IMR-90 (cell line): ENCODE measurements around the gene RDH16. TPM values are rescaled to one million over a fixed set of nuclear protein-coding genes. Genes with fewer than 3 reads are reported as not detected.
"Not testable (repeated sequence)": the region's sequence is repeated elsewhere in the genome, so short reads cannot be mapped to it uniquely, and the experiment has no call there.

Experiments
- ATAC-seq: fragments of 200-7000 bp; cut with Tn5 transposase; 2 replicates; pipeline ENCODE4 v1.9.1; 2020; ENCODE audit warnings: low read depth, mild to moderate bottlenecking, moderate library complexity
- BruUV-seq: library from RNA; stranded (reverse); fragments of 400-500 nt; replicated peaks from 2 replicates; lab custom pipeline; 2021; lab: Mats Ljungman, UMichigan
- CTCF ChIA-PET: fragments of 300-600 bp; formaldehyde crosslinking; extraction: SDS; loops from one replicate; lab custom pipeline; 2021; ENCODE audit warnings: antibody characterized with exemption; lab: Yijun Ruan, JAX
- POLR2A ChIA-PET: fragments of 300-600 bp; sonication (Branson Sonifier 250); formaldehyde crosslinking; loops from one replicate; lab custom pipeline; 2022; ENCODE audit warnings: antibody characterized with exemption; ENCODE audit not compliant: unreplicated experiment; lab: Charles Lee
- DNase-seq: peaks from one replicate; pipeline ENCODE4 v3.0.0; 2013
- H2AFZ ChIP-seq: replicated peaks from 2 replicates; pipeline ENCODE3; 2013; ENCODE audit warnings: low read length, mild to moderate bottlenecking; ENCODE audit not compliant: poor library complexity
- H2AK5ac ChIP-seq: 2 replicates; pipeline ENCODE4 v1.6.1; 2013; ENCODE audit warnings: low read depth, low read length, inconsistent platforms
- H2AK9ac ChIP-seq: replicated peaks from 2 replicates; pipeline ENCODE3; 2013; ENCODE audit warnings: mild to moderate bottlenecking, low read depth, low read length, moderate library complexity; ENCODE audit not compliant: poor library complexity
- H2BK120ac ChIP-seq: 2 replicates; pipeline ENCODE4 v1.6.1; 2013; ENCODE audit warnings: low read depth, low read length, inconsistent platforms
- H2BK15ac ChIP-seq: 3 replicates; pipeline ENCODE4 v1.6.1; 2013; ENCODE audit warnings: low read depth, low read length, inconsistent platforms
- H2BK20ac ChIP-seq: 2 replicates; pipeline ENCODE4 v1.6.1; 2013; ENCODE audit warnings: low read depth, mild to moderate bottlenecking, inconsistent platforms, low read length, moderate library complexity
- H2BK5ac ChIP-seq: 2 replicates; pipeline ENCODE4 v1.6.1; 2013; ENCODE audit warnings: mild to moderate bottlenecking, low read depth, low read length, inconsistent platforms; ENCODE audit not compliant: poor library complexity, severe bottlenecking
- H3K14ac ChIP-seq: replicated peaks from 2 replicates; pipeline ENCODE4 v1.6.1; 2013; ENCODE audit warnings: low read depth, low read length, inconsistent platforms
- H3K18ac ChIP-seq: 2 replicates; pipeline ENCODE4 v1.6.1; 2013; ENCODE audit warnings: low read depth, low read length, control low read depth
- H3K23ac ChIP-seq: 2 replicates; pipeline ENCODE4 v1.6.1; 2013; ENCODE audit warnings: low read depth, low read length, inconsistent platforms
- H3K27ac ChIP-seq: 2 replicates; pipeline ENCODE4 v1.5.1; 2013; ENCODE audit warnings: mild to moderate bottlenecking, control low read depth, low read length; ENCODE audit not compliant: insufficient read depth
- H3K27me3 ChIP-seq: 2 replicates; pipeline ENCODE4 v1.6.1; 2013; ENCODE audit warnings: low read length; ENCODE audit not compliant: control insufficient read depth, insufficient read depth
- H3K36me3 ChIP-seq: 2 replicates; pipeline ENCODE4 v1.6.1; 2013; ENCODE audit warnings: low read length, mixed read lengths; ENCODE audit not compliant: control insufficient read depth, insufficient read depth
- H3K4ac ChIP-seq: 2 replicates; pipeline ENCODE4 v1.6.1; 2013; ENCODE audit warnings: low read depth, low read length, inconsistent platforms
- H3K4me1 ChIP-seq: 2 replicates; pipeline ENCODE4 v1.6.1; 2013; ENCODE audit warnings: low read length, mixed read lengths; ENCODE audit not compliant: control insufficient read depth, insufficient read depth
- H3K4me2 ChIP-seq: 2 replicates; pipeline ENCODE4 v1.6.1; 2013; ENCODE audit warnings: low read depth, mild to moderate bottlenecking, control low read depth, low read length, moderate library complexity
- H3K4me3 ChIP-seq: 2 replicates; pipeline ENCODE4 v1.5.1; 2013; ENCODE audit warnings: low read depth, mild to moderate bottlenecking, control low read depth, low read length, moderate library complexity; ENCODE audit not compliant: insufficient read depth
- H3K56ac ChIP-seq: 2 replicates; pipeline ENCODE4 v1.6.1; 2013; ENCODE audit warnings: low read length, inconsistent platforms; ENCODE audit not compliant: insufficient read depth; ENCODE audit errors: extremely low read depth
- H3K79me1 ChIP-seq, 2 experiments: 2 replicates each; pipeline ENCODE4 v1.6.1; 2013; ENCODE audit warnings: low read length in 2 of 2, inconsistent platforms in 1 of 2, low read depth in 1 of 2
- H3K9ac ChIP-seq: 2 replicates; pipeline ENCODE4 v1.6.1; 2013; ENCODE audit warnings: low read depth, low read length, control low read depth
- H3K9me1 ChIP-seq: 2 replicates; pipeline ENCODE4 v1.6.1; 2013; ENCODE audit warnings: low read length, inconsistent platforms; ENCODE audit not compliant: insufficient read depth
- H3K9me3 ChIP-seq: 2 replicates; pipeline ENCODE4 v1.6.1; 2013; ENCODE audit warnings: low read length; ENCODE audit not compliant: control insufficient read depth, insufficient read depth
- H4K20me1 ChIP-seq: 2 replicates; pipeline ENCODE4 v1.6.1; 2013; ENCODE audit warnings: low read length, inconsistent platforms; ENCODE audit not compliant: insufficient read depth
- H4K5ac ChIP-seq: 2 replicates; pipeline ENCODE4 v1.6.1; 2013; ENCODE audit warnings: mild to moderate bottlenecking, low read depth, low read length, control low read depth
- H4K8ac ChIP-seq, 2 experiments: 2 replicates each; pipeline ENCODE4 v1.6.1; 2013; ENCODE audit warnings: low read depth in 2 of 2, low read length in 2 of 2, control low read depth in 1 of 2, inconsistent platforms in 1 of 2
- H4K91ac ChIP-seq: 2 replicates; pipeline ENCODE4 v1.6.1; 2013; ENCODE audit warnings: low read depth, low read length, inconsistent platforms; ENCODE audit not compliant: insufficient read depth
- WGBS, 2 experiments: methylation state at CpG; one replicate each; pipeline versions ENCODE4 v1.1.5 to v1.1.7; 2013; ENCODE audit warnings: missing lambda C conversion rate in 2 of 2; ENCODE audit not compliant: insufficient read length in 1 of 2; ENCODE audit errors: extremely low coverage in 2 of 2; 5-methylcytosine and 5-hydroxymethylcytosine counted together
- dilution Hi-C: fragments of 300-500 bp; cut with HindIII; formaldehyde crosslinking; loops from one replicate; pipeline ENCODE4 v1.14.3; 2018; ENCODE audit warnings: low sequenced_read_pairs; ENCODE audit not compliant: unreplicated experiment
- in situ Hi-C: fragments of 300-500 bp; cut with MboI; formaldehyde crosslinking; loops from 3 replicates; pipeline ENCODE4 v1.14.3; 2019; ENCODE audit warnings: low sequenced_read_pairs, inconsistent platforms, mixed read lengths
- intact Hi-C: fragments of 100-400 bp; cut with micrococcal nuclease; formaldehyde crosslinking; loops from 2 replicates; pipeline ENCODE4 v1.10.0; 2022
- polyA plus RNA-seq, 3 experiments: library from polyadenylated mRNA; depleted of rRNA; stranded (reverse); fragments of >200 nt; gene quantifications; 2 replicates each; pipeline ENCODE4 v1.2.3, GENCODE V29; 2012; ENCODE audit warnings: low replicate concordance in 1 of 3
- total RNA-seq: library from RNA; depleted of rRNA; stranded (reverse); fragments of >200 nt; gene quantifications from 2 replicates; pipeline ENCODE4 v1.2.3, GENCODE V29; 2012

Gene RDH16
- total and polyA plus RNA-seq, 2 of the 4 experiments (the other 2 are of a cell fraction) = not detected

- H4K5ac ChIP-seq, H3K79me1 ChIP-seq, POLR2A ChIA-PET, H3K9ac ChIP-seq, H4K91ac ChIP-seq, H3K4ac ChIP-seq, H3K27ac ChIP-seq, dilution Hi-C loops, H3K4me3 ChIP-seq, H3K9me1 ChIP-seq, H3K27me3 ChIP-seq, H3K4me2 ChIP-seq, H2BK15ac ChIP-seq, H4K20me1 ChIP-seq, H3K23ac ChIP-seq, H3K18ac ChIP-seq, intact Hi-C loops, H2AFZ ChIP-seq, H2BK20ac ChIP-seq, H3K56ac ChIP-seq, H2BK5ac ChIP-seq, BruUV-seq, H3K36me3 ChIP-seq, CTCF ChIA-PET, H3K9me3 ChIP-seq, H2BK120ac ChIP-seq, H2AK9ac ChIP-seq, H3K14ac ChIP-seq, H2AK5ac ChIP-seq, H4K8ac ChIP-seq, H3K4me1 ChIP-seq: not testable (repeated sequence)
- in situ Hi-C loops = loop anchor here (5.0 to 25.0 kb wide), 2 partner anchors 223 to 473 kb away; partner anchors contain the start of genes HSD17B6 and RBMS2
- ATAC-seq (0 out of 2 replicates have a peak, but pooled peaks have one; percentile 19), DNase-seq (peak; percentile 35)
- no CpG with 5 or more reads among the region's 6 CpGs for WGBS, 2 experiments
These were observed 28.3 kb upstream of the RDH16 start for GRCh38 chr12:56985714-56986113.
